ENCODE data around the gene LHB. TPM values are rescaled to one million over a fixed set of nuclear protein-coding genes. Genes with fewer than 3 reads are reported as not detected.
A peak's percentile ranks its signal among the peaks of the same experiment; 100 is the strongest.

Gene LHB
- total RNA-seq, 1 donor from 2014 or later: 0.26 TPM

- DNase-seq (ENCODE audit: low read depth, low spot score): no peak
Observed at GRCh38 chr19:49014123-49014869, 2.6 kb downstream of the LHB start.

- no peak for DNase-seq (ENCODE audit: low read depth, low spot score)
Observed at GRCh38 chr19:49011194-49011593, 5.7 kb downstream of the LHB start.

- DNase-seq (ENCODE audit: low read depth, low spot score): no peak
Observed at GRCh38 chr19:49010453-49010852, 6.4 kb downstream of the LHB start.

- no peak for DNase-seq (ENCODE audit: low read depth, low spot score)
Observed at GRCh38 chr19:49009828-49010227, 7.1 kb downstream of the LHB start.

- no peak for DNase-seq (ENCODE audit: low read depth, low spot score)
Observed at GRCh38 chr19:49006905-49007304, 10.0 kb downstream of the LHB start.

GRCh38 chr19:49004964-49005614, 11.8 kb downstream of the LHB start:
- no peak for DNase-seq (ENCODE audit: low read depth, low spot score)

- no peak for DNase-seq (ENCODE audit: low read depth, low spot score)
Observed at GRCh38 chr19:49004133-49004532, 12.8 kb downstream of the LHB start.

- DNase-seq (ENCODE audit: low read depth, low spot score): peak; percentile 30
Observed at GRCh38 chr19:48999481-49000325, 17.2 kb downstream of the LHB start.

GRCh38 chr19:48997972-48998371, 18.9 kb downstream of the LHB start:
- DNase-seq (ENCODE audit: low read depth, low spot score): no peak

- DNase-seq (ENCODE audit: low read depth, low spot score): no peak
Observed at GRCh38 chr19:48994035-48994386, 22.9 kb downstream of the LHB start.

- peak; percentile 96 for DNase-seq (ENCODE audit: low read depth, low spot score)
Observed at GRCh38 chr19:48993175-48994034, 23.5 kb downstream of the LHB start, which contains the start of the genes GYS1 and RUVBL2. GYS1 (minus strand) TSS chr19:48993309; CDS start chr19:48993112, 197 bp downstream. RUVBL2 (plus strand) TSS chr19:48993887; CDS start chr19:48993912, 25 bp downstream.

- no peak for DNase-seq (ENCODE audit: low read depth, low spot score)
Observed at GRCh38 chr19:48992581-48993174, 24.2 kb downstream of the LHB start.

GRCh38 chr19:48991873-48992580, 24.9 kb downstream of the LHB start:
- DNase-seq (ENCODE audit: low read depth, low spot score): peak; percentile 32

GRCh38 chr19:48991011-48991609, 25.8 kb downstream of the LHB start:
- DNase-seq (ENCODE audit: low read depth, low spot score): no peak

GRCh38 chr19:48990400-48990799, 26.5 kb downstream of the LHB start:
- no peak for DNase-seq (ENCODE audit: low read depth, low spot score)

GRCh38 chr19:48989701-48990291, 27.1 kb downstream of the LHB start:
- DNase-seq (ENCODE audit: low read depth, low spot score): no peak

GRCh38 chr19:48988860-48989259, 28.0 kb downstream of the LHB start:
- no peak for DNase-seq (ENCODE audit: low read depth, low spot score)

GRCh38 chr19:48988286-48988685, 28.6 kb downstream of the LHB start:
- DNase-seq (ENCODE audit: low read depth, low spot score): no peak

GRCh38 chr19:48987323-48987722, 29.6 kb downstream of the LHB start:
- DNase-seq (ENCODE audit: low read depth, low spot score): no peak

All from pulmonary artery endothelial cell (primary cell).